HEK293T (cell line): Measurements from ENCODE around the gene CLN6.
A peak's percentile ranks its signal among the peaks of the same experiment; 100 is the strongest.

ENCODE experiments used
- CTCF ChIA-PET: fragments of 350-600 bp; formaldehyde crosslinking; extraction: SDS; loops from one replicate; lab custom pipeline; 2021; ENCODE audit warnings: antibody characterized with exemption, inconsistent platforms; lab: Yijun Ruan, JAX
- POLR2A ChIA-PET: fragments of 350-600 bp; formaldehyde crosslinking; extraction: SDS; loops from one replicate; lab custom pipeline; 2020; ENCODE audit warnings: antibody characterized with exemption, inconsistent platforms; lab: Yijun Ruan, JAX
- DNase-seq: peaks from one replicate; pipeline ENCODE4 v3.0.0; 2012; ENCODE audit warnings: mixed read lengths; ENCODE audit errors: extremely low spot score
- ARNT ChIP-seq: fragments of 450-650 bp; IDR thresholded peaks from 2 replicates; pipeline ENCODE4 v1.6.1; 2017; ENCODE audit warnings: mild to moderate bottlenecking
- BHLHE40 ChIP-seq: fragments of 450-650 bp; IDR thresholded peaks from 2 replicates; pipeline ENCODE4 v1.6.1; 2016; ENCODE audit warnings: mild to moderate bottlenecking, moderate library complexity, borderline replicate concordance
- CTBP1 ChIP-seq: fragments of 450-650 bp; IDR thresholded peaks from 2 replicates; pipeline ENCODE4 v1.6.1; 2016; ENCODE audit warnings: borderline replicate concordance
- ELF4 ChIP-seq: fragments of 450-650 bp; IDR thresholded peaks from 2 replicates; pipeline ENCODE4 v1.6.1; 2017; ENCODE audit warnings: antibody characterized with exemption
- FOXA1 ChIP-seq: fragments of 450-650 bp; IDR thresholded peaks from 2 replicates; pipeline ENCODE4 v1.6.1; 2016; ENCODE audit warnings: mild to moderate bottlenecking
- FOXK2 ChIP-seq: fragments of 450-650 bp; IDR thresholded peaks from 2 replicates; pipeline ENCODE4 v1.6.1; 2016; ENCODE audit warnings: mild to moderate bottlenecking
- FOXM1 ChIP-seq: fragments of 450-650 bp; IDR thresholded peaks from 2 replicates; pipeline ENCODE4 v1.6.1; 2017; ENCODE audit warnings: mild to moderate bottlenecking, borderline replicate concordance
- HDGF ChIP-seq: fragments of 450-650 bp; IDR thresholded peaks from 2 replicates; pipeline ENCODE4 v1.6.1; 2017; ENCODE audit warnings: antibody characterized with exemption, borderline replicate concordance
- L3MBTL2 ChIP-seq: fragments of 450-650 bp; conservative IDR thresholded peaks from 2 replicates; pipeline ENCODE4 v1.6.1; 2016; ENCODE audit warnings: mild to moderate bottlenecking
- LEF1 ChIP-seq: fragments of 450-650 bp; IDR thresholded peaks from 2 replicates; pipeline ENCODE4 v1.6.1; 2017; ENCODE audit warnings: mild to moderate bottlenecking, borderline replicate concordance
- NFRKB ChIP-seq: fragments of 450-650 bp; IDR thresholded peaks from 2 replicates; pipeline ENCODE4 v1.6.1; 2016; ENCODE audit warnings: mild to moderate bottlenecking, moderate library complexity
- PKNOX1 ChIP-seq: fragments of 450-650 bp; IDR thresholded peaks from 2 replicates; pipeline ENCODE4 v1.6.1; 2016
- SP1 ChIP-seq: fragments of 450-650 bp; IDR thresholded peaks from 2 replicates; pipeline ENCODE4 v1.6.1; 2017
- SUZ12 ChIP-seq: fragments of 450-650 bp; IDR thresholded peaks from 2 replicates; pipeline ENCODE4 v1.6.1; 2016; ENCODE audit warnings: mild to moderate bottlenecking
- TARDBP ChIP-seq: fragments of 450-650 bp; IDR thresholded peaks from 2 replicates; pipeline ENCODE4 v1.6.1; 2016
- ZNF384 ChIP-seq: fragments of 450-650 bp; IDR thresholded peaks from 2 replicates; pipeline ENCODE4 v1.6.1; 2016

The CLN6 gene

GRCh38 chr15:68259883-68260282 lies 30.4 kb upstream of the CLN6 start:
- no peak for TF ChIP-seq PKNOX1
- TF ChIP-seq NFRKB, result no peak
- no peak for TF ChIP-seq L3MBTL2
- TF ChIP-seq HDGF, result no peak
- no peak for TF ChIP-seq LEF1
- TF ChIP-seq BHLHE40, result no peak
- TF ChIP-seq FOXK2, result no peak
- TF ChIP-seq ARNT, result no peak
- TF ChIP-seq SP1, result no peak
- TF ChIP-seq TARDBP, result no peak
- no peak for TF ChIP-seq ZNF384
- TF ChIP-seq ELF4, result no peak
- TF ChIP-seq FOXA1, result no peak
- no peak for TF ChIP-seq CTBP1
- no peak for DNase-seq
- ChIA-PET CTCF (interaction anchor here (0.6 kb wide), 1 partner anchor 1450 kb away, joined by 4 read pairs; no protein-coding TSS in a partner anchor), POLR2A (interaction anchor here (1.2 kb wide), 1 partner anchor 12 kb away, joined by 4 read pairs; no protein-coding TSS in a partner anchor)

- ChIA-PET CTCF (interaction anchor here (0.7 kb wide), 1 partner anchor 18 kb away, joined by 3 read pairs; no protein-coding TSS in a partner anchor), POLR2A (interaction anchor here (1.2 kb wide), 1 partner anchor 13 kb away, joined by 4 read pairs; no protein-coding TSS in a partner anchor)
- TF ChIP-seq ZNF384, result no peak
- TF ChIP-seq FOXM1, result no peak
- no peak for TF ChIP-seq BHLHE40
- no peak for TF ChIP-seq NFRKB
- TF ChIP-seq PKNOX1, result no peak
- TF ChIP-seq SUZ12, result no peak
- TF ChIP-seq FOXK2, result no peak
- no peak for TF ChIP-seq ELF4
- no peak for TF ChIP-seq HDGF
- TF ChIP-seq FOXA1, result no peak
- no peak for TF ChIP-seq LEF1
- TF ChIP-seq TARDBP, result no peak
- no peak for TF ChIP-seq ARNT
- no peak for TF ChIP-seq L3MBTL2
- no peak for TF ChIP-seq SP1
- no peak for TF ChIP-seq CTBP1
- no peak for DNase-seq
These were observed 29.2 kb upstream of the CLN6 start for GRCh38 chr15:68258692-68259091.

GRCh38 chr15:68256675-68257450 lies 27.3 kb upstream of the CLN6 start:
- DNase-seq, result no peak
- CTCF ChIA-PET, result no interaction called here
- TF ChIP-seq SUZ12 (no peak), BHLHE40 (no peak), ELF4 (no peak), SP1 (no peak), PKNOX1 (no peak), HDGF (no peak), FOXA1 (no peak), TARDBP (no peak), NFRKB (no peak), LEF1 (no peak), FOXK2 (no peak), CTBP1 (no peak), L3MBTL2 (no peak)
- POLR2A ChIA-PET, result no interaction called here

- POLR2A ChIA-PET, result interaction anchor here (1.0 to 1.6 kb wide), 3 partner anchors 18 to 25 kb away, joined by 4 to 12 read pairs (median 5); partner anchors contain the start of gene FEM1B
- CTCF ChIA-PET, result interaction anchor here (0.6 to 3.3 kb wide), 19 partner anchors 9 to 515 kb away, joined by 3 to 49 read pairs (median 4); no protein-coding TSS in a partner anchor
- TF ChIP-seq LEF1 (no peak), CTBP1 (no peak)
- DNase-seq, result peak; percentile 62
These were observed 23.5 kb upstream of the CLN6 start for GRCh38 chr15:68252925-68253534.

GRCh38 chr15:68249058-68249713 lies 19.7 kb upstream of the CLN6 start:
- POLR2A ChIA-PET, result no interaction called here
- no peak for TF ChIP-seq ZNF384
- no peak for TF ChIP-seq FOXA1
- no peak for TF ChIP-seq HDGF
- TF ChIP-seq ARNT, result no peak
- TF ChIP-seq LEF1, result no peak
- no peak for TF ChIP-seq SP1
- no peak for TF ChIP-seq L3MBTL2
- no peak for TF ChIP-seq TARDBP
- TF ChIP-seq PKNOX1, result no peak
- no peak for TF ChIP-seq SUZ12
- no peak for TF ChIP-seq CTBP1
- no peak for TF ChIP-seq FOXM1
- no peak for TF ChIP-seq FOXK2
- TF ChIP-seq ELF4, result no peak
- TF ChIP-seq NFRKB, result no peak
- no peak for TF ChIP-seq BHLHE40
- CTCF ChIA-PET, result interaction anchor here (0.5 to 1.1 kb wide), 2 partner anchors 57 to 613 kb away, joined by 3 read pairs; no protein-coding TSS in a partner anchor
- no peak for DNase-seq
